ENCODE data around the gene MAST1.

DNA sequence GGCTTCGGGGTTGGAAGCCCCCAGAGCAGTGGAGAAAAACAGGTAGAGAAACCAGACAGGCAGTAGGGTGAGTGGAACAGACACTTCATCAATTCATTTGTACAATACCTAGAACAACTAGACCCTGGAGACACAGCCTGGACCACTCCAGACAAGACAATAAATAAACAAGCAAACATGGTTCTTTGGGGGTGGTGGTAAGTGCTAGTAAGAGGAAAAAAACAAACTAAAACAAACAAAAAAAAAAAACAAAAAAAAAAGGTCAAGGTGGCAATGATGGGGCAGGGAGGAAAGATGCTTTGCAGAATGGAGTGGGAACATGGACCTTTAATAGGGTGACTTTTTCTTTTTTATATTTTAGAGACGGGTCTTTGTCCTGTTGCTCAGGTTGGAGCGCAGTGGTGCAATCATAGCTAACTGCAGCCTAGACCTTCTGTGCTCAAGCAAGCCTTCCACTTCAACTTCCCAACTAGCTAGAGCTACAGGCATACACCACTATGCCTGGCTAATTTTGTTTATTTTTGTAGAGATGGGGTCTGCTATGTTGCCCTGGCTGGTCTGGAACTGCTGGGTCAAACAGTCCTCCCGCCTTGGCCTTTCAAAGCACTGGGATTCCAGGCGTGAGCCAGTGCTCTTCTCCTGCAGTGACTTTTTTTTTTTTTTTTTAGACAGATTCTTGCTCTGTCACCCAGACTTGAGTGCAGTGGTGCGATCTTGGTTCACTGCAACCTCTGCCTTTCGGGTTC, 43.9 kb upstream of the MAST1 start:
- TF ChIP-seq, protein P1, sequence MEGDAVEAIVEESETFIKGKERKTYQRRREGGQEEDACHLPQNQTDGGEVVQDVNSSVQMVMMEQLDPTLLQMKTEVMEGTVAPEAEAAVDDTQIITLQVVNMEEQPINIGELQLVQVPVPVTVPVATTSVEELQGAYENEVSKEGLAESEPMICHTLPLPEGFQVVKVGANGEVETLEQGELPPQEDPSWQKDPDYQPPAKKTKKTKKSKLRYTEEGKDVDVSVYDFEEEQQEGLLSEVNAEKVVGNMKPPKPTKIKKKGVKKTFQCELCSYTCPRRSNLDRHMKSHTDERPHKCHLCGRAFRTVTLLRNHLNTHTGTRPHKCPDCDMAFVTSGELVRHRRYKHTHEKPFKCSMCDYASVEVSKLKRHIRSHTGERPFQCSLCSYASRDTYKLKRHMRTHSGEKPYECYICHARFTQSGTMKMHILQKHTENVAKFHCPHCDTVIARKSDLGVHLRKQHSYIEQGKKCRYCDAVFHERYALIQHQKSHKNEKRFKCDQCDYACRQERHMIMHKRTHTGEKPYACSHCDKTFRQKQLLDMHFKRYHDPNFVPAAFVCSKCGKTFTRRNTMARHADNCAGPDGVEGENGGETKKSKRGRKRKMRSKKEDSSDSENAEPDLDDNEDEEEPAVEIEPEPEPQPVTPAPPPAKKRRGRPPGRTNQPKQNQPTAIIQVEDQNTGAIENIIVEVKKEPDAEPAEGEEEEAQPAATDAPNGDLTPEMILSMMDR (IDR thresholded peaks at IDR 0.05), result no peak
- TF ChIP-seq POLR2A (IDR thresholded peaks at IDR 0.05), result peak in 1 of 3 donors; percentile 18

All from body of pancreas (tissue), 4 donors.